CD4-positive, CD25-positive, alpha-beta regulatory T cell (primary cell): ENCODE measurements around the gene MYOM1. TPM values are rescaled to one million over a fixed set of nuclear protein-coding genes. Genes with fewer than 3 reads are reported as not detected.

Experiments
- ATAC-seq, 2 donors: fragments of 150-1000 bp; cut with Tn5 transposase; one replicate each; pipeline ENCODE4 v1.10.0; 2021; ENCODE audit warnings: low read depth in 2 of 2, moderate number of reproducible peaks in 2 of 2, moderate library complexity in 1 of 2
- DNase-seq, 3 donors: peaks; one replicate each; pipeline versions ENCODE4 v3.0.0 to v3.0.0-alpha.2; 2012 to 2022; ENCODE audit warnings: mixed read lengths in 1 of 3
- H3K27ac ChIP-seq: one replicate; pipeline ENCODE4 v1.7.0; 2013; ENCODE audit warnings: mild to moderate bottlenecking, low read length; ENCODE audit not compliant: insufficient read depth, poor library complexity, severe bottlenecking
- H3K27me3 ChIP-seq: one replicate; pipeline ENCODE4 v1.7.0; 2013; ENCODE audit warnings: low read length; ENCODE audit not compliant: control insufficient read depth, insufficient read depth
- H3K36me3 ChIP-seq: one replicate; pipeline ENCODE4 v1.7.0; 2013; ENCODE audit warnings: mild to moderate bottlenecking, low read length, moderate library complexity; ENCODE audit not compliant: control insufficient read depth, insufficient read depth
- H3K4me1 ChIP-seq: 2 replicates; pipeline ENCODE4 v1.7.0; 2013; ENCODE audit warnings: mild to moderate bottlenecking, low read length; ENCODE audit not compliant: insufficient read depth, control insufficient read depth, poor library complexity, severe bottlenecking
- H3K4me3 ChIP-seq: one replicate; pipeline ENCODE4 v1.7.0; 2013; ENCODE audit warnings: low read depth, mild to moderate bottlenecking, low read length, moderate library complexity
- H3K9me3 ChIP-seq, 2 experiments: 1 replicate in 1 of 2; 2 replicates in 1 of 2; pipeline ENCODE4 v1.7.0; 2013; ENCODE audit warnings: low read length in 2 of 2, mild to moderate bottlenecking in 1 of 2, moderate library complexity in 1 of 2; ENCODE audit not compliant: control insufficient read depth in 2 of 2
- H3K27ac Mint-ChIP-seq, 3 donors: one replicate each; pipeline ENCODE4 v1.8.0; 2020 to 2022; ENCODE audit warnings: mild to moderate bottlenecking in 3 of 3, mixed read lengths in 3 of 3, moderate library complexity in 2 of 3
- H3K27me3 Mint-ChIP-seq: one replicate; pipeline ENCODE4 v1.8.0; 2022; ENCODE audit warnings: mild to moderate bottlenecking, mixed read lengths
- H3K36me3 Mint-ChIP-seq: one replicate; pipeline ENCODE4 v1.8.0; 2020; ENCODE audit warnings: mixed read lengths
- H3K4me1 Mint-ChIP-seq, 4 donors: one replicate each; pipeline ENCODE4 v1.8.0; 2020 to 2022; ENCODE audit warnings: mixed read lengths in 4 of 4, mild to moderate bottlenecking in 1 of 4
- H3K4me3 Mint-ChIP-seq, 4 donors: one replicate each; pipeline ENCODE4 v1.8.0; 2020 to 2022; ENCODE audit warnings: mild to moderate bottlenecking in 4 of 4, mixed read lengths in 4 of 4, moderate library complexity in 3 of 4
- H3K9me3 Mint-ChIP-seq, 7 donors: one replicate each; pipeline ENCODE4 v1.8.0; 2020 to 2022; ENCODE audit warnings: mixed read lengths in 7 of 7, mild to moderate bottlenecking in 3 of 7, moderate library complexity in 2 of 7
- polyA plus RNA-seq, 4 donors: library from polyadenylated mRNA; unstranded; fragments of 300-500 nt; fragmentation: Illumina TruSeq; gene quantifications; one replicate each; pipeline ENCODE4 v1.2.3, GENCODE V29; 2021
- total RNA-seq: library from RNA; stranded (reverse); gene quantifications from one replicate; pipeline ENCODE4 v1.2.3, GENCODE V29; 2022

Gene MYOM1
- total and polyA plus RNA-seq, 5 donors from 2014 or later, result 0.03 to 1.4 (median 0.49) TPM

GRCh38 chr18:3115447-3116030, 104.2 kb downstream of the MYOM1 start:
- Histone ChIP-seq H3K4me1 (no peaks in the 10 kb centered on the region), H3K27ac (no peak overlapping the region), H3K36me3 (no peaks in the 10 kb centered on the region), H3K4me3 (no peak overlapping the region), H3K9me3 (no peaks in the 10 kb centered on the region), H3K27me3 (no peaks in the 10 kb centered on the region)
- Mint-ChIP-seq H3K27ac (no peak overlapping the region), H3K4me1 (no peaks in the 10 kb centered on the region), H3K4me3 (no peak overlapping the region), H3K36me3 (peaks cover 14% of the 10 kb centered on the region), H3K27me3 (peaks cover 5% of the 10 kb centered on the region), H3K9me3 (peaks cover 0 to 1% (median 0%) of the 10 kb centered on the region in 7 donors)
- ATAC-seq (no peak), DNase-seq (no peak)

GRCh38 chr18:3114451-3114850, 105.3 kb downstream of the MYOM1 start:
- Mint-ChIP-seq H3K4me1 (no peaks in the 10 kb centered on the region), H3K4me3 (no peak overlapping the region), H3K27me3 (peaks cover 5% of the 10 kb centered on the region), H3K9me3 (peaks cover 0 to 1% (median 0%) of the 10 kb centered on the region in 7 donors), H3K27ac (no peak overlapping the region), H3K36me3 (peaks cover 14% of the 10 kb centered on the region)
- DNase-seq (no peak), ATAC-seq (no peak)
- Histone ChIP-seq H3K4me3 (no peak overlapping the region), H3K36me3 (no peaks in the 10 kb centered on the region), H3K4me1 (no peaks in the 10 kb centered on the region), H3K27ac (no peak overlapping the region), H3K27me3 (no peaks in the 10 kb centered on the region), H3K9me3 (no peaks in the 10 kb centered on the region)

- H3K27me3 Mint-ChIP-seq, result peaks cover 9% of the 10 kb centered on the region
- Histone ChIP-seq H3K4me3 (no peak overlapping the region), H3K27ac (no peak overlapping the region), H3K27me3 (no peaks in the 10 kb centered on the region), H3K9me3 (no peaks in the 10 kb centered on the region), H3K4me1 (no peaks in the 10 kb centered on the region), H3K36me3 (no peaks in the 10 kb centered on the region)
- no peaks in the 10 kb centered on the region for H3K4me1 Mint-ChIP-seq
- no peak overlapping the region for H3K27ac Mint-ChIP-seq
- DNase-seq (no peak), ATAC-seq (no peak)
- peaks cover 0 to 1% (median 0%) of the 10 kb centered on the region in 7 donors for H3K9me3 Mint-ChIP-seq
- no peak overlapping the region for H3K4me3 Mint-ChIP-seq
- H3K36me3 Mint-ChIP-seq, result peaks cover 14% of the 10 kb centered on the region
Observed at GRCh38 chr18:3114026-3114425, 105.7 kb downstream of the MYOM1 start.

- DNase-seq, result no peak
- no peak for ATAC-seq
- peaks cover 13% of the 10 kb centered on the region for H3K27me3 Mint-ChIP-seq
- no peaks in the 10 kb centered on the region for H3K4me1 ChIP-seq
- H3K4me1 Mint-ChIP-seq, result no peaks in the 10 kb centered on the region
- H3K36me3 Mint-ChIP-seq, result peaks cover 14% of the 10 kb centered on the region
- H3K4me3 Mint-ChIP-seq, result no peak overlapping the region
- no peaks in the 10 kb centered on the region for H3K9me3 Mint-ChIP-seq
- H3K27ac Mint-ChIP-seq, result no peak overlapping the region
- H3K9me3 ChIP-seq, result no peaks in the 10 kb centered on the region
- H3K27me3 ChIP-seq, result no peaks in the 10 kb centered on the region
- no peak overlapping the region for H3K27ac ChIP-seq
- H3K4me3 ChIP-seq, result no peak overlapping the region
- H3K36me3 ChIP-seq, result no peaks in the 10 kb centered on the region
Observed at GRCh38 chr18:3111523-3112240, 108.1 kb downstream of the MYOM1 start.

- no peak for ATAC-seq
- no peaks in the 10 kb centered on the region for H3K36me3 ChIP-seq
- no peak overlapping the region for H3K27ac ChIP-seq
- H3K9me3 ChIP-seq, result no peaks in the 10 kb centered on the region
- Mint-ChIP-seq H3K4me3 (no peak overlapping the region), H3K27me3 (peaks cover 13% of the 10 kb centered on the region), H3K4me1 (no peaks in the 10 kb centered on the region), H3K9me3 (no peaks in the 10 kb centered on the region), H3K27ac (no peak overlapping the region), H3K36me3 (peaks cover 5% of the 10 kb centered on the region)
- H3K27me3 ChIP-seq, result no peaks in the 10 kb centered on the region
- DNase-seq, result no peak
- H3K4me3 ChIP-seq, result no peak overlapping the region
- no peaks in the 10 kb centered on the region for H3K4me1 ChIP-seq
Observed at GRCh38 chr18:3110034-3110752, 109.6 kb downstream of the MYOM1 start.

GRCh38 chr18:3107740-3108151, 112.0 kb downstream of the MYOM1 start:
- H3K9me3 Mint-ChIP-seq, result no peaks in the 10 kb centered on the region
- no peaks in the 10 kb centered on the region for H3K36me3 ChIP-seq
- H3K9me3 ChIP-seq, result no peaks in the 10 kb centered on the region
- no peaks in the 10 kb centered on the region for H3K36me3 Mint-ChIP-seq
- no peak for ATAC-seq
- H3K4me3 ChIP-seq, result no peak overlapping the region
- H3K4me3 Mint-ChIP-seq, result no peak overlapping the region
- H3K27me3 Mint-ChIP-seq, result peaks cover 13% of the 10 kb centered on the region
- no peaks in the 10 kb centered on the region for H3K4me1 ChIP-seq
- H3K27me3 ChIP-seq, result no peaks in the 10 kb centered on the region
- DNase-seq, result no peak
- no peak overlapping the region for H3K27ac ChIP-seq
- H3K27ac Mint-ChIP-seq, result no peak overlapping the region
- no peaks in the 10 kb centered on the region for H3K4me1 Mint-ChIP-seq

GRCh38 chr18:3104190-3105054, 115.3 kb downstream of the MYOM1 start:
- Histone ChIP-seq H3K4me3 (no peak overlapping the region), H3K27me3 (no peaks in the 10 kb centered on the region), H3K9me3 (no peaks in the 10 kb centered on the region), H3K27ac (no peak overlapping the region), H3K36me3 (no peaks in the 10 kb centered on the region), H3K4me1 (no peaks in the 10 kb centered on the region)
- Mint-ChIP-seq H3K27ac (peak overlapping the region in 1 of 3 donors; percentile 41), H3K9me3 (no peaks in the 10 kb centered on the region), H3K27me3 (peaks cover 18% of the 10 kb centered on the region), H3K36me3 (peaks cover 2% of the 10 kb centered on the region), H3K4me1 (no peaks in the 10 kb centered on the region), H3K4me3 (no peak overlapping the region)
- DNase-seq, result no peak
- no peak for ATAC-seq
